Fibroblast of the aortic adventitia (primary cell): ENCODE data around the gene DAAM2. TPM values are rescaled to one million over a fixed set of nuclear protein-coding genes. Genes with fewer than 3 reads are reported as not detected.

Source experiments
- DNase-seq: peaks from one replicate; pipeline ENCODE4 v3.0.0-alpha.2; 2010; ENCODE audit warnings: low read depth
- H3K4me3 ChIP-seq: 2 replicates; pipeline ENCODE4 v1.5.1; 2011; ENCODE audit warnings: low read depth, mild to moderate bottlenecking, control low read depth, low read length, moderate library complexity
- CTCF ChIP-seq: IDR thresholded peaks from 2 replicates; pipeline ENCODE4 v1.5.1; 2011; ENCODE audit warnings: mild to moderate bottlenecking, low read length, control low read depth, inconsistent platforms; ENCODE audit not compliant: insufficient read depth
- total RNA-seq: library from RNA; depleted of rRNA; stranded (reverse); fragments of >200 nt; gene quantifications from 2 replicates; pipeline ENCODE4 v1.2.3, GENCODE V29; 2012; ENCODE audit warnings: low replicate concordance

DAAM2 gene
- total RNA-seq, 1 donor, result 3.4 TPM

GRCh38 chr6:39804466-39805065 is 12.4 kb downstream of the DAAM2 start:
- no peak for TF ChIP-seq CTCF
- DNase-seq, result peak; percentile 39
- no peak overlapping the region for H3K4me3 ChIP-seq

GRCh38 chr6:39806278-39806677 is 14.1 kb downstream of the DAAM2 start:
- peak; percentile 42 for DNase-seq
- H3K4me3 ChIP-seq, result no peak overlapping the region
- TF ChIP-seq CTCF, result no peak

- no peak for DNase-seq
- no peak overlapping the region for H3K4me3 ChIP-seq
- TF ChIP-seq CTCF, result no peak
Observed at GRCh38 chr6:39808346-39808745, 16.2 kb downstream of the DAAM2 start.

GRCh38 chr6:39808964-39809363 is 16.8 kb downstream of the DAAM2 start:
- H3K4me3 ChIP-seq, result no peak overlapping the region
- TF ChIP-seq CTCF, result no peak
- DNase-seq, result no peak

GRCh38 chr6:39811835-39812345 is 19.7 kb downstream of the DAAM2 start:
- no peak for DNase-seq
- no peak overlapping the region for H3K4me3 ChIP-seq
- TF ChIP-seq CTCF, result no peak

GRCh38 chr6:39812496-39812852 is 20.3 kb downstream of the DAAM2 start:
- TF ChIP-seq CTCF, result no peak

GRCh38 chr6:39812853-39813533 is 20.8 kb downstream of the DAAM2 start:
- TF ChIP-seq CTCF, result no peak
- H3K4me3 ChIP-seq, result no peak overlapping the region

More at GRCh38 chr6:39812496-39812852, 20.3 kb downstream of the DAAM2 start:
- no peak for DNase-seq
- no peak overlapping the region for H3K4me3 ChIP-seq

More at GRCh38 chr6:39812853-39813533, 20.8 kb downstream of the DAAM2 start:
- DNase-seq, result peak; percentile 83
